NCI-H345 treated with DMSO at 0.1 percent for 48 hours (cell line): ENCODE measurements around the gene TPD52L2.
"Not testable (repeated sequence)": the region's sequence is repeated elsewhere in the genome, so short reads cannot be mapped to it uniquely, and the experiment has no call there.

Source experiments
- DNase-seq: peaks from one replicate; lab custom pipeline; 2025; ENCODE audit not compliant: unreplicated experiment; lab: John Stamatoyannopoulos, UW

TPD52L2 gene

DNA sequence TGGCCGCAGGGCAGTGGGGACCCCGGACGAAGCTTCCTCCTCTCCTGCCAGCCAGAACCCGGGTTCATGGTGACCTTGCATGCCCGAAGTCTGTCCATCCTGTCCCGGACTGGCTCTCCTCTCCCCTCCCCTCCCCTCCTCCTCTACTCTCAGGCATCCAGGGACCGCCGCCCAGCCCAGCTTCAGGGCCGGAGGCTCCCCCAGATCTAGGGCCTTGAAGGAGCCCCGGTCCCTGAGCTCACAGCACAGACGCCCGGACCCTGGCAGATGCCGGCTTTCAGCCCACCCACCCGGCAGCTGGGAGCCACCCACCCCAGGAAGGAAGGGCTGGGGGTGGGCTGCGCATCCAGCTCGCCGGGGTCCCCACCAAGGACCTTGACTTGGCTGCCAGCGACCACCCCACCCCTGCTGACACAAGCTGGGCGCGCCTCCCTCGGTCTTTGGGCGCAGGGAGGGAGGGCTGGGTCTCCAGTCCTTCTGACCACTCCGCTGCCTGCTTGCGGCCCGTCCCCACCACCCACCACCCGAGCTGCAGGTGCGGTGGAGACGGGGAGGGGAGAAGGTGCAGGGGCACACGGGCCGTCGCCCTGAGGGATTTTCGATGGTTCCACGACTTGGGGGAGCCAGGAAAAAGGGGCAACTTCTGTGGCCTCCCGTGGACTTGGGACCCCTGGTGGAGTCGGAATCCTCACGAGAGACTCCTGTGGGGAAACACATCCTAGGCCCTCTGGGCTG is 9.5 kb upstream of the TPD52L2 start:
- DNase-seq, result no peak

DNA sequence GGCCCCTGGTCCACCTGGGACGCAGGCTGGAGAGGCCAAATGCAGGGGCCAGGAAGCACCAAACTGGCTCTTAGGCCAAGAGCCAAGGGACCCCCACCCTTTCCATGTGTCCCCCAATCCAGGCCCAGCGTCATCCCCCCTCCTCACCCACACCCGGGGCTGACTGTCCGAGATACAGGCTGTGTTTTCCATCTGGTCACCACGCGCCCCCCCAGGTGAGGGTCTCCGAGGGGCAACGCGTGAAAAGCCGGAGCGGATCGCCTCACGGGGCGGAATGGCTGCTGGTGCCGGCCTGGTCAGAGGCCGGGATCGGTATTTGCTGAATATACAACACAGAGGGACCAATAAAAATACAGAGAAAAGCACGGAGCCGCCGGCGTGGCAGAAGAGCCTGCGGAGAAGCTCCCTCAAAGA is 9.0 kb upstream of the TPD52L2 start:
- DNase-seq, result no peak

DNA sequence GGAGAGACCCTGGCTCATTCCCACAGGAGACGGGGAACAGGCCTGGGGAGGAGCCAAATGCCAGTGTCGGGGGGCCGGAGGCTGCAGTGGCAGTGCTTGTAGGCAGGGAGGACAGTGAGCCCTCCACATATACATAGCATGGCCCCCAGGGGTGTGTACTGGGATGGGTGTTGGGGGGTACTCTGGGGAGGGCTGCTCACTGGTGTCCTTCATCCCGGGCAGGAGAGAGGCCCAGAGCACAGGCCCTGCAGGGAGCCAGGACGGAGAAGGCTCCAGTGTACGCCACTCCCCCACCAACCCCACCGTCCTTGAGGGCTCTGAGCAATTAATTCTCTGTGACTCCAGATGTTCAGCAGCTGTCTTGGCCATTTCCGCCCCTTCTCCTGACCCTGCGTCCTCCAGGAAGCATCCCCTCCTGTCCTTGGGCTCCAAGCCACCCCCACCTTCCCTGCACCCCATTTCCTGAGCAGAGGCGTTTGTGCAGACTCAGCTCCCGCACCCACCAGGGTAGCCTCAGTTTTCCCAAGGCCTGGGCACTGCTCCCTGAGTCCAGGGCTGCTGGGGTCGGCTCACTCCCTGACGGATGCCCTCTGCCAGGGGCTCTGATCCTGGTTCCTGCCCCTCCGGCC is 7.2 kb upstream of the TPD52L2 start:
- DNase-seq, result no peak

DNA sequence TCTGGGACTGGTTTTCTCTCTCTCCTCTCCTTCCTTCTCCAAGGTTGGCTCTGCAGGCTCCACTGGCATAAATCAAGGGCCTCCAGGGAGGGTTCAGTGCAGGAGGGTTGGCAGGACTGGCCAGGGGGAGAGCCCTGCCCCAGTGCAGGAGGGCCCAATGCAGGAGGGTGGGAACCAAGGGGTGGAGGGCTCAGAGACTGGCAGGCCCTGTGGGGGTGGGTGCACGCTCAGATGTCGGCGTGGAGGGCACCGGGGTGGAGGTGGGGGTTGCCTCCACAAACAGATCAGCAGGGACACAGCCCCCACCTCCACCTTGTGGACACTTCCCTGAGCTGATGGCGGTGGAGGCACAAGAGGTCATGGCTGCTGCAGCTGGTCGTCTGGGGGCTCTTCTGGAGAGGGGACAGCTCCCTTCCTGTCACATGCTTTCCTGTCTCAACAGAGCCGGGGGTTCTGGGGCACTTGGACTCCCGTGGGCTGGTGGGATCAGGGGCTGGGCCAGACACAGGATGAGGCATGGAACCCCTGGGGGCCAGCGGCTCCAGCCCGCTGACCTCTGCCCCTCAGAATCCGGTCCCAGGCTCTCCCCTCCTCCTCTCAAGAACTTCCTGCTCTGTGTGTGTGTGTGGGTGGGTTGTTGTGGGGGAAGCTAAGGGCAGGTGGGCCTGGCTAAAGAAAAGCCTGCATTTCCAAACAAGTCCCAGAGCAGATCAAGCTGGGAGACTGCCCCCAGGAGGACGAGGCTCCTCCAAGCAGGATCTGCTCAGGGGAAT is 6.5 kb upstream of the TPD52L2 start:
- DNase-seq, result no peak

DNA sequence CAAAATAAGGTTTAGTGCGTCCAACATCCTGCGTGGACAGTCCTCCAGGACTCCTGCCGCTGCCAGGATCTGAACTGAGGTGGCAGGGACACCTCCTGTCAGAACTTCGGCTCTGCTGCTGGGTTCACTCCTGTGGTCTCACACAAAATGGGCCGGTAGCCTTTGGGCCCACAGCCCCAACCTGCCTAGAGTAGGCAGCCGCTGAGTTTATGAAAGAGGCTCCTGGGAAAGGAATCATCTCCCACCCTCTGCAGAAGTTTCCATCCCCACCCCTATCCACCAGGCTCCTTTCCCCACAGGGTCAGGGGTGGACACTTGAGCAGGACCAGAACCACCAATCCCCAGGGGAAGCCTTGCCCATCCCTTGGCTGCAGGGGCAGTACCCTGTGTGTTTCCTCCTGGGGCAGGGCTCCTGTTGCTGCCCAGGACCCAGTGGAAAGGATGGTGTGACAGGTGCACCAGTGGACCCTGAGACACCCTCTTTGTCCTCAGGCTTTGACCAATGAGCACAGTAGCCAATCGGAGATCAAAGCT is 5.8 kb upstream of the TPD52L2 start:
- no peak for DNase-seq

DNA sequence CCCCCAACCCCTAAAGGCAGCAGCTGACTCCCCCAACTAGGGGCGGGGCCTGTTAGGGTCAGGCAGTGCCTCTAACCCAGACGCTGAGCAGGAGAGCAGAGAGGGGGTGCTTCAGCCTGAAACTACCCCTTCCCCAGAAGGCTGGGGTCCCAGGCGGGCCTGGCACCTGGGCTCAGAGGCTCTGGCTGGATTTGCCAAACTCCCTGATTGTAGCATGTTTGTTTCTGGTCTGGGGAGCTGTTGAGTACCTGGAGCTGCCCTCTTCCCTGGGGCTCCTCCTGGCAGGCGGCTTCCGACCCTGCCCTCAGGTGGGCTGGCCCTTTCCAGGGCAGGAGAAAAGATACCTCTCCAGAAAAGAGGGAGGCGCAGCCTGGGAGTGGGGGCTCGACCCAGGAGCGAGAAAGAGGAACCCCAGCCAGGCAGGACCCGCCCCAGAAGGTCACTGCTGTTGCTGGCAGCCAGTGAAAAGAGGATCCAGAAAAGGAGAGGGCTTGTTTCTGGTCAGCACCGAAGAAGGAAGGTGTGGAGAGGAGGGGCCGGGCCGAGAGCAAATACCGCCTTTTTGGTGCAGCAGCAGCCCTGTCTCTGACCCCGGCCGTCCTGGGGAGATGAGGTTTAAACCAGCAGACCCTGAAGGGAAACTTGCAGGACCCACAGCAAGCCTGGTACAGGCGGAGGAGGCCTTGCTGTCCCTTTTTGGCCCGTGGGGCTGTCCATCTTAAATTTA is 4.6 kb upstream of the TPD52L2 start:
- DNase-seq, result no peak

DNA sequence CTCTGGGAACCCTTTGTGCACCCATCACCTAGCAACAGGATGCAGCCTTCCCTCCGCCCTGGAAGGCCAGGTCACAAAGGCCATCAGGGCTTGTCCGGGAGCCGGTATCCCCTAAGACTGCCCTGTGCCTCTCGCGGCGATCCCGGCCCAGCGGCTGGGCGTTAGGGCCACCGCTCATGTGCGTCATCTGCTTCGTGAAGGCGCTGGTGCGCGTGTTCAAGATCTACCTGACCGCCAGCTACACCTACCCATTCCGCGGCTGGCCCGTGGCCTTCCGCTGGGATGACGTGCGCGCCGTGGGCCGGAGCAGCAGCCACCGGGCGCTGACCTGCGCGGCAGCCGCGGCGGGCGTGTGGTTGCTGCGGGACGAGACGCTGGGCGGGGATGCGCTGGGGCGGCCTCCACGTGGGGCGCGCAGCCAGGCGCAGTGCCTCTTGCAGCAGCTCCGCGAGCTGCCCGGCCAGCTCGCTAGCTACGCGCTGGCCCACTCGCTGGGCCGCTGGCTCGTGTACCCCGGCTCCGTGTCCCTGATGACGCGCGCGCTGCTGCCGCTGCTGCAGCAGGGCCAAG is 3.6 kb upstream of the TPD52L2 start, which contains the start of gene ABHD16B:
Gene ABHD16B (plus strand): TSS at position 134 of the 570 bp plus-strand sequence. CDS start 43 bp downstream, at position 177.
- DNase-seq, result no peak

DNA sequence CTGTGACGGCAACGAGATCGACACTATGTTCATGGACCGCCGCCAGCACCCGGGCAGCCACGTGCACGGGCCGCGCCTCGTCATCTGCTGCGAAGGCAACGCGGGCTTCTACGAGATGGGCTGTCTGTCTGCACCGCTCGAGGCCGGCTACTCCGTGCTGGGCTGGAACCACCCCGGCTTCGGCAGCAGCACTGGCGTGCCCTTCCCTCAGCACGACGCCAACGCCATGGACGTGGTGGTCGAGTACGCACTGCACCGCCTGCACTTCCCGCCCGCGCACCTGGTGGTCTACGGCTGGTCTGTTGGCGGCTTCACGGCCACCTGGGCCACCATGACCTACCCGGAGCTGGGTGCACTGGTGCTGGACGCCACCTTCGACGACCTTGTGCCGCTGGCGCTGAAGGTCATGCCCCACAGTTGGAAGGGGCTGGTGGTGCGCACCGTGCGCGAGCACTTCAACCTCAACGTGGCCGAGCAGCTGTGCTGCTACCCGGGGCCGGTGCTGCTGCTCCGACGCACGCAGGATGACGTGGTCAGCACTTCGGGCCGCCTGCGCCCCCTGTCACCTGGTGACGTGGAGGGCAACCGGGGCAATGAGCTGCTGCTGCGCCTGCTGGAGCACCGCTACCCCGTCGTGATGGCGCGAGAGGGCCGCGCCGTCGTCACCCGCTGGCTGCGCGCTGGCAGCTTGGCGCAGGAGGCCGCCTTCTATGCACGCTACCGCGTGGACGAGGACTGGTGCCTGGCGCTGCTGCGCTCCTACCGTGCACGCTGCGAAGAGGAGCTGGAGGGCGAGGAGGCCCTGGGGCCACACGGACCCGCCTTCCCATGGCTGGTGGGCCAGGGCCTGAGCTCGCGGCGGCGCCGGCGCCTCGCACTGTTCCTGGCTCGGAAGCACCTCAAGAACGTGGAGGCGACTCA is 2.8 kb upstream of the TPD52L2 start:
- DNase-seq, result no peak

DNA sequence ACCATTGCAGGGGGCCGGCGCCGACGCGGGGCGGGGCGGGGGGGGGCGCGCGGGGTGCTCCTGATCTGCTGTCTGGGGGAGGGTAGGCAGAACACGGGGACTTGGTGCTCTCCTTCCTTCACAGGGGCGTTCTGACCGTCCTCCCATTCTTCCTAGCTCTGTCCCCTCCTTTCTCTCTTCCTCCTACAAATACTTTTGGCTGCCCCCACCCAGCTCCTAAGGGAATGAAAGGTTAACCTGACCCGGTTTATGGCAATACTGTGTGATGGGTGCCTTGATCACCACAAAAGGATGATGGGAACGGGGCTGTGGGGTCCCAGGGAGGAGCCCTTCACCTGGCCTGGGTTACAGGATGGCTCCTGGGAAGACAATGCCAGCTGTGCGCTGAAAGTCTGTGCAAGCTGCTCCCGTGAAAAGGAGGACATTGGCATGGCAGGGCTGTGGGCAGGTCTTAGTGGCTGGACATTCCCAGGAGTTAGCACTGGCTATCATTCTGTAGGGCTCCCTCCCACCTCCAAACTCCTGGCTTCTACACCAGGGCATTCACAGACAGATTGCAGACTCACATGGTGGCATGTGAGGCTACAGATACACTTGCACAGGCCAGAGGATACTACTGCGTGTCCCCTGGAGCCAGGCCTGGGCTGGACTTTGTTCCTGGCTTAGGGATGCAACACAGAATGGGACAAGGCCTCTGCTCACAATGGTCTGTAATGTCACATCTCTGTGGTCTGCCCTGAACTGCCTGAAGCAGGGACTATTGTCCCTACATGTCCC is 1.9 kb upstream of the TPD52L2 start:
- DNase-seq, result no peak

DNA sequence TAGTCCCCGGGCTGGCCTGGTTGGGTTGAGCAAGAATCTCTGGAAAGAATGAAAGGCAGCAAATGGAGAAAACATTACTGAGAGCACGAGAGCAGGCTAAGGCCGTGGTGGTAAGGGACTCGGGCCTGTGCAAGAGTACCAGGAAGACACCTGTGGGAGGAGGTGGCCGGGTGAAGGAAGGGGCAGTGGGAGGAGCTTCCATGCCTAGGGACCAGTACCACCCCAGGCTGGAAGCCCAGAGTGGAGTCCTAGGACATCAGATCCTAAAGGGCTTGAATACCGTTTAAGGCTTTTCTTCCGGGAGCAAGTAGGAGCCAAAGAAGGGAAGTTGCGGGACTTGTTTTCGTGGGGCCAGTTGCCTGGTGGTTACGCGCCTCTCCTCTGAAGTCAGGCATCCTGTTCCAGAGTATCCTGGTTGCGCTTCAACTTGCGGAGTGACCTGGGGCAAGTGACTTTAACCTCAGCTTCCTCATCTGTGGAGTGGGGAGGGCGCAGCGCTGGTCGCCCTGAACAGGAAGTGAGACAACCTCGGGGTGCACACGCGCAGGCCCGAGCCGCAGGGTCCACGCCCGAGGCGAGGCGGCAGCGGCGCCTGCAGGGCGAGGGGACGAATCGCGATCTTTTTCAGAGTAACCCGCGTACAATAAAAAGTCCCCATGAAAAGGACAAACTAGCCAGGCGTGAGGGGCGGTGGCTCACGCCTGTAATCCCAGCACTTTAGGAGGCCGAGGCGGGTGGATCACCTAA is 1.1 kb upstream of the TPD52L2 start:
- peak; percentile 61 for DNase-seq

DNA sequence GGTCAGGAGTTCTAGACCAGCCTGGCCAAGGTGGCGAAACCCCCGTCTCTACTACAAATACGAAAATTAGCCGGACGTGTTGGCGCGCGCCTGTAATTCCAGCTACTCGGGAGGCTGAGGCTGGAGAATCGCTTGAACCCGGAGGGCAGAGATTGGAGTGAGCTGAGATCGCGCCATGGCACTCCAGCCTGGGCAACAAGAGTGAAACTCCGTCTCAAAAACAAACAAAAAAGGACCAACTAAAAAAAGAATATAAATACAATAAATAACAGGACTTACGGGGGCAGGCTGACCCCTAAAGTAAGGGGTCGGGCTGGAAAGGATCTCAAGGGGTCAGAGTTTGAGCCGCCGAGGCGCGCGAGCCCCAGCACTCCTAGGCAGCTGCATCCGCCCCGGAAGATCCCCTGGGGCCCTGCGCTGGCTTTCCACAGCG is 509 bp upstream of the TPD52L2 start:
- no peak for DNase-seq

DNA sequence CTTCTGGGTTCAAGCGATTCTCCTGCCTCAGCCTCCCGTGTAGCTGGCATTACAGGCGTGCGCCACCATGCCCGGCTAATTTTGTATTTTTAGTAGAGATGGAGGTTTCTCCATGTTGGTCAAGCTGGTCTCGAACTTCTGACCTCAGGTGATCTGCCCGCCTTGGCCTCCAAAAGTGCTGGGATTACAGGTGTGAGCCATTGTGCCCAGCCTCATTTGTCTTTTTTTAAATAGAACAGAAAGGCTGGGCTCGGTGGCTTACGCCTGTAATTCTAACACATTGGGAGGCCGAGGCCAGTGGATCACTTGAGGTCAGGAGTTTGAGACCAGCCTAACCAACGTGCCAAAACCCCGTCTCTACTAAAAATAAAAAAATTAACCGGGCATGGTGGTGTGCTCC is 2.0 kb downstream of the TPD52L2 start:
- not testable (repeated sequence) for DNase-seq

DNA sequence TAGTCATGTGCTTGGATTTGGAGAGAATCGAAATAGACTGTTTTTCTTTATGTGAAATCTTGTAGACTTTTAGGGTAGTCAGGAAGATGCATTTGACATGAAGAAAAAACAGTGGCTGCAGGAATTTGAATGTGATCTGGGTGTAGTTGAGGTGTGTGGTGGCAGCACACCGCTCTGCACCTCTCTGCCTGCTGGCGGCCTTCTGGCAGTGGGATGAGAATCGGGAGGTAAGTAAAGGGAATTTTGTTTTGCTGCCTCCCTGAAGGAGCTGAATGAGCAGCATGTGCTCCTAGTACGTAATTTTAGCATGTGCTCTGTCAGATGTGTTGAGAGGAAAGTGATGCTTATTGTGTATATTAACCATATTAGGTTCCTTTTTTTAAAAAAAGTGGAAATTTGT is 3.2 kb downstream of the TPD52L2 start:
- no peak for DNase-seq

DNA sequence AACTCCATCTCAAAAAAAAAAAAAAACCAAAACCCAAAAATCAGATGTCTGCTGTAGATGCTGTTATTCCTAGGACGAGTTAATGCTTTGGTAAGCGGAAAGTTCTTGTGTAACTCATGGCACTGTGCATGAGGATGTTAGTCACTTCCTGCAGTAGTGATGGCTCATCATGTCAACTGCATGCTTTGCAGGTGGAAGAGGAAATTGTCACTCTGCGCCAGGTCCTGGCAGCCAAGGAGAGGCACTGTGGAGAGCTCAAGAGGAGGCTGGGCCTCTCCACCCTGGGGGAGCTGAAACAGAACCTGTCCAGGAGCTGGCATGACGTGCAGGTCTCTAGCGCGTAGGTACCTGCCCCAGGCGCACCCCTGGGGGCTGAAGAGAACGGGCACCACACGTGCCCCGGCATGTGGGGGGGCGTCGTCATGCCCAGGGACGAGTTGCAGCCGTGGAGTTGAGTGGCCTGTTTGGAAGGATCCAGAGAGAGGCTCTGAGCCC is 8.5 kb downstream of the TPD52L2 start:
- no peak for DNase-seq

DNA sequence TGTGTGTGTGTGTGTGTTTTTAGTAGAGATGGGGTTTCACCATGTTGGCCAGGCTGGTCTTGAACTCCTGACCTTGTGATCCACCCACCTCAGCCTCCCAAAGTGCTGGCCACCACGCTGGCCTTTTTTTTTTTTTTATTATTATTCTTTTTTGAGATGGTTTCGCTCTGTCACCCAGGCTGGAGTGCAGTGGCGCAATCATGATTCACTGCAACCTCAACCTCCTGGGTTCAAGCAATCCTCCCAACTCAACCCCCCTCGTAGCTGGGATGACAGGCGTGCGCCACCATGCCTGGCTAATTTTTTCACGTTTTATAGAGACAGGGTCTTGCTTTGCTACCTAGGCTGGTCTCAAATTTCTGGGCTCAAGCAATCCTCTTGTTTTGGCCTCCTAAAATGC is 9.2 kb downstream of the TPD52L2 start:
- DNase-seq, result not testable (repeated sequence)

DNA sequence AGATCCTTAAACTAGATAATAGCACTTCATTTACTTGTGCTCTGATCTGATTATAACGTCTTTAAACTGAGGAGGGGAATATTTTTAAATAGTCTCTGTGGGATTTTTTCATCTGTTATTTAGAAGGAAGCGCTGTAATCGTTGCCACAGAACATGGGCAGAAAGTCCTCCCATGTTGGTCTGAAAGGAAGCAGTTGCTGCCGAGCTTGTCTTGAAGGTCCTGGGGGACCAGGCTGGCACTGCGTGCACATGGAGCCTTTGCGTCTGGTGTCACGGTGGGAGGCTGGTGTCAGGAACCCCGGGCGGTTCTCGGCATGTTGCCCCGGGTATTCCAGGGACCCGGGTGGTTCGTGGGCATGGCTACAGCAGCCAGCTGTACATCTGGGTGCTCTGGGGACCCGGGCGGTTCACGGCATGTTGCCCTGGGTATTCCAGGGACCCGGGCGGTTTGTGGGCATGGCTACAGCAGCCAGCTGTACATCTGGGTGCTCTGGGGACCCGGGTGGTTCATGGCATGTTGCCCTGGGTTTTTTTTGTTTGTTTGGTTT is 11.5 kb downstream of the TPD52L2 start:
- no peak for DNase-seq

DNA sequence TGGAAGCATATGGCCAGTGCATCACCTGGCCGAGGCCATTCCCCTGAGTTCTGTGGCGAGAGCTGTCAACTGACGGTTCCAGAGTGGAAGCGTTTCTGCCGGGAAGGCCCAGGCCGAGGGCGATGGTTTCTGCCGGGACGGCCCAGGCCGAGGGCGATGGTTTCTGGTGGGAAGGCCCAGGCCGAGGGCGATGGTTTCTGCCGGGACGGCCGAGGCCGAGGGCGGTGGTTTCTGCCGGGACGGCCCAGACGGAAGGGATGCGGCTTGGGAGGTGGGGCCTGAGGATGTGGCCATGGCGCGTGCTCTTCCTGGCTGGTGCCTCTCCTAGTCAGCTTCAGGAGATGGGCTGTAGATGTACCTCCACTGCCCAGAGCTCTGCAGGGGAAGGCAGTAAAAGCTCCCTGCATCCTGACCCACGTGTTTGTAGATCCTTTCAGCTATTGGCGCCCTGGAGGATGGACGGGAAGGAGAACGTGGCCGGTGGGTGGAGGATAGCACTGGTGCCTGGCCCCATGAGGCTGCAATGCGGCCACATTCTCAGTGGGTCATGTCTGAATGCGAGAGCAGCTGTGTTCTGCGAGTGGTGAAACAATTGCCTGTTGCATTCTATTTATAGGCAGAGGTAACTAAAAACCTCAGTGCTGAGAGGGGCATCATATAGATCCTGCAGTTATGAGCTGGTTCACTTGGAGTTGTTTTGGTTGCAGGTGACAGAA is 12.8 kb downstream of the TPD52L2 start:
- DNase-seq, result no peak
